Measurements from ENCODE around the gene CTSF.
A peak's percentile ranks its signal among the peaks of the same experiment; 100 is the strongest.

The CTSF gene

GRCh38 chr11:66531841-66532240 lies 36.6 kb downstream of the CTSF start:
- Mint-ChIP-seq H3K36me3 (ENCODE audit: insufficient read depth) (peaks cover 26% of the 10 kb centered on the region), H3K4me3 (no peak overlapping the region), H3K9me3 (no peaks in the 10 kb centered on the region), H3K4me1 (peaks cover 16% of the 10 kb centered on the region), H3K27me3 (no peaks in the 10 kb centered on the region), H3K27ac (ENCODE audit: low read depth) (no peak overlapping the region)
- no peak for ATAC-seq (replicated peaks; ENCODE audit: extremely low read depth, poor library complexity, severe bottlenecking)
- no peak for DNase-seq (ENCODE audit: low spot score in 2 of 2)

- ATAC-seq (replicated peaks; ENCODE audit: extremely low read depth, poor library complexity, severe bottlenecking): no peak
- Mint-ChIP-seq H3K9me3 (no peaks in the 10 kb centered on the region), H3K4me3 (no peak overlapping the region), H3K4me1 (peaks cover 16% of the 10 kb centered on the region), H3K27ac (ENCODE audit: low read depth) (no peak overlapping the region), H3K36me3 (ENCODE audit: insufficient read depth) (peaks cover 24% of the 10 kb centered on the region), H3K27me3 (no peaks in the 10 kb centered on the region)
- no peak for DNase-seq (ENCODE audit: low spot score in 2 of 2)
Measured at GRCh38 chr11:66530927-66531709, 37.3 kb downstream of the CTSF start.

GRCh38 chr11:66529655-66530054 lies 38.8 kb downstream of the CTSF start:
- H3K36me3 Mint-ChIP-seq (ENCODE audit: insufficient read depth): peaks cover 15% of the 10 kb centered on the region
- H3K27me3 Mint-ChIP-seq: no peaks in the 10 kb centered on the region
- H3K4me3 Mint-ChIP-seq: no peak overlapping the region
- DNase-seq (ENCODE audit: low spot score in 2 of 2) (no peak), ATAC-seq (replicated peaks; ENCODE audit: extremely low read depth, poor library complexity, severe bottlenecking) (no peak)
- H3K27ac Mint-ChIP-seq (ENCODE audit: low read depth): peak overlapping the region; percentile 63
- peaks cover 8% of the 10 kb centered on the region for H3K4me1 Mint-ChIP-seq
- no peaks in the 10 kb centered on the region for H3K9me3 Mint-ChIP-seq

GRCh38 chr11:66529069-66529468 lies 39.3 kb downstream of the CTSF start:
- peaks cover 8% of the 10 kb centered on the region for H3K4me1 Mint-ChIP-seq
- peaks cover 15% of the 10 kb centered on the region for H3K36me3 Mint-ChIP-seq (ENCODE audit: insufficient read depth)
- no peaks in the 10 kb centered on the region for H3K9me3 Mint-ChIP-seq
- DNase-seq (ENCODE audit: low spot score in 2 of 2) (no peak), ATAC-seq (replicated peaks; ENCODE audit: extremely low read depth, poor library complexity, severe bottlenecking) (no peak)
- H3K4me3 Mint-ChIP-seq: no peak overlapping the region
- H3K27ac Mint-ChIP-seq (ENCODE audit: low read depth): peak overlapping the region; percentile 63
- no peaks in the 10 kb centered on the region for H3K27me3 Mint-ChIP-seq

- DNase-seq (ENCODE audit: low spot score in 2 of 2) (no peak), ATAC-seq (replicated peaks; ENCODE audit: extremely low read depth, poor library complexity, severe bottlenecking) (no peak)
- H3K9me3 Mint-ChIP-seq: no peaks in the 10 kb centered on the region
- H3K4me1 Mint-ChIP-seq: no peaks in the 10 kb centered on the region
- peaks cover 13% of the 10 kb centered on the region for H3K36me3 Mint-ChIP-seq (ENCODE audit: insufficient read depth)
- no peak overlapping the region for H3K4me3 Mint-ChIP-seq
- no peak overlapping the region for H3K27ac Mint-ChIP-seq (ENCODE audit: low read depth)
- H3K27me3 Mint-ChIP-seq: no peaks in the 10 kb centered on the region
Measured at GRCh38 chr11:66524304-66525040, 43.9 kb downstream of the CTSF start.

- H3K27ac Mint-ChIP-seq (ENCODE audit: low read depth): no peak overlapping the region
- no peak for DNase-seq (ENCODE audit: low spot score in 2 of 2)
- no peak for ATAC-seq (replicated peaks; ENCODE audit: extremely low read depth, poor library complexity, severe bottlenecking)
- no peaks in the 10 kb centered on the region for H3K9me3 Mint-ChIP-seq
- no peaks in the 10 kb centered on the region for H3K27me3 Mint-ChIP-seq
- H3K4me1 Mint-ChIP-seq: no peaks in the 10 kb centered on the region
- H3K36me3 Mint-ChIP-seq (ENCODE audit: insufficient read depth): peaks cover 15% of the 10 kb centered on the region
- no peak overlapping the region for H3K4me3 Mint-ChIP-seq
Measured at GRCh38 chr11:66523611-66524010, 44.8 kb downstream of the CTSF start.

Data from central memory CD8-positive, alpha-beta T cell (primary cell).